Osteocyte (in vitro differentiated cells): ENCODE measurements around the gene SGPL1. TPM values are rescaled to one million over a fixed set of nuclear protein-coding genes. Genes with fewer than 3 reads are reported as not detected.

Experiments used
- DNase-seq: peaks from one replicate; pipeline ENCODE4 v3.0.0; 2021; ENCODE audit warnings: mixed read lengths; ENCODE audit not compliant: unreplicated experiment; ENCODE audit errors: extremely low spot score
- H3K27ac Mint-ChIP-seq: one replicate; pipeline ENCODE4 v1.8.0; 2021; ENCODE audit warnings: mild to moderate bottlenecking, mixed read lengths; ENCODE audit not compliant: unreplicated experiment
- H3K27me3 Mint-ChIP-seq: one replicate; pipeline ENCODE4 v1.8.0; 2021; ENCODE audit warnings: mixed read lengths; ENCODE audit not compliant: unreplicated experiment
- H3K36me3 Mint-ChIP-seq: one replicate; pipeline ENCODE4 v1.8.0; 2021; ENCODE audit warnings: mixed read lengths; ENCODE audit not compliant: unreplicated experiment
- H3K4me1 Mint-ChIP-seq: one replicate; pipeline ENCODE4 v1.8.0; 2021; ENCODE audit warnings: mixed read lengths; ENCODE audit not compliant: unreplicated experiment
- H3K4me3 Mint-ChIP-seq: one replicate; pipeline ENCODE4 v1.8.0; 2021; ENCODE audit warnings: mild to moderate bottlenecking, moderate library complexity, mixed read lengths; ENCODE audit not compliant: unreplicated experiment
- H3K9me3 Mint-ChIP-seq: one replicate; pipeline ENCODE4 v1.8.0; 2021; ENCODE audit warnings: mixed read lengths; ENCODE audit not compliant: unreplicated experiment
- CTCF ChIP-seq: fragments of 200-600 bp; sonication (generic); IDR thresholded peaks from 2 replicates; pipeline ENCODE4 v1.5.0; 2021; ENCODE audit warnings: antibody characterized with exemption, mild to moderate bottlenecking, moderate library complexity
- total RNA-seq: library from RNA; stranded (reverse); gene quantifications from 2 replicates; pipeline ENCODE4 v1.2.1, GENCODE V29; 2021

The SGPL1 gene
- total RNA-seq, 1 donor from 2014 or later, result 58.1 TPM

- Mint-ChIP-seq H3K4me3 (no peak overlapping the region), H3K27me3 (peaks cover 23% of the 10 kb centered on the region), H3K36me3 (no peaks in the 10 kb centered on the region), H3K9me3 (peaks cover 7% of the 10 kb centered on the region), H3K27ac (no peak overlapping the region), H3K4me1 (peaks cover 8% of the 10 kb centered on the region)
- no peak for TF ChIP-seq CTCF
- no peak for DNase-seq
Measured at GRCh38 chr10:70805619-70806215, 10.0 kb upstream of the SGPL1 start.

DNA sequence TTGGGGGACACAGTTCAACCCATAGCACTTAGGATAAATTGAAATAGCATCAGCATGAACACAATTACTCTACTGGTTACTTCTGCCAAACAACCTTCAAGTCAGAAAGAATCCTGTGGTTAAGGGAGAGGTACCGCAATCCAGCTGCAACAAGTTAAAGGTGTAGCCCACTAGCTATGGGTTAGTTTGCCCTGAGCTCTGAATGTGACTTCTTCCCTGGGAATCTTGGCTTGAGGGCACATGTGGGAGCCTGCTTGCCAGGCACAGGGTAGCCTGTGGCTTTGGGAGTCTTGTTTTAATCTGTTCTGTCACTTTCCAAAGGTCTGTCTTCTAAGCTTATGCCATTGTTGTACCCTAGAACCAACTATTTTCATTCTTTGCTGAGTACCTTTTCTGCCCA lies 8.9 kb upstream of the SGPL1 start:
- peaks cover 5% of the 10 kb centered on the region for H3K9me3 Mint-ChIP-seq
- TF ChIP-seq CTCF, result no peak
- no peak overlapping the region for H3K4me3 Mint-ChIP-seq
- H3K27me3 Mint-ChIP-seq, result peaks cover 16% of the 10 kb centered on the region
- H3K36me3 Mint-ChIP-seq, result no peaks in the 10 kb centered on the region
- no peak for DNase-seq
- H3K4me1 Mint-ChIP-seq, result peaks cover 8% of the 10 kb centered on the region
- no peak overlapping the region for H3K27ac Mint-ChIP-seq

GRCh38 chr10:70807556-70807955 lies 8.2 kb upstream of the SGPL1 start:
- H3K36me3 Mint-ChIP-seq, result no peaks in the 10 kb centered on the region
- peaks cover 8% of the 10 kb centered on the region for H3K4me1 Mint-ChIP-seq
- H3K9me3 Mint-ChIP-seq, result no peaks in the 10 kb centered on the region
- H3K27ac Mint-ChIP-seq, result no peak overlapping the region
- H3K4me3 Mint-ChIP-seq, result no peak overlapping the region
- DNase-seq, result no peak
- TF ChIP-seq CTCF, result no peak
- H3K27me3 Mint-ChIP-seq, result peaks cover 9% of the 10 kb centered on the region

DNA sequence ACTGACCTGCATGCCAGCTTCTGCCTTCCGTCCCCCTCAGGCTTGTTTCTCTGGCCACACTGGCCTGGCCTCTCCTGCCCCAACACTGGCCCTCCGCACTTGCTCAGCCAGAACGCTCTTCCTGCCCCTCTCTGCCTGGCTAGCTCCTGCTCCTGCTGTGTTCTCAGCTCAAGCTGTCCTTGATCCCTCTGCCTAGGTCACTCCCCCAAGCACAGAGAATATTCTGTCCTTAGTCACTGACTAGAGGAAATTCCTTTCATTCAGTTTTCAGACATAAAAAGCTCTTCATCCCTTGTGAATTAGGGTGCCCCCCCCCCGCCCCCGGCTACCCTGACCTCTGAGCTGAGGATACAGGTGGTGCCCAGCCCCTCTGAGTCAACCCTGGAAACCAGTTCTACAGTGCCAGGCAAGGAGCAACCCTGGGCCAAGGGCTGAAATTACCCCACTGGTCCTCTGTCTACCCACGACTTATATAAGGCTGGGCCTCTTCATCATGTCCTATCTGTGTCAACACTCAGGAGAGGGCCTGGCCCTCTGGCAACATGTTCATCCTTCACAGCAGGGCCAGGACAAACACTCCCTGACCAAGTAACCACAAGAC lies 6.6 kb upstream of the SGPL1 start:
- Mint-ChIP-seq H3K27me3 (no peaks in the 10 kb centered on the region), H3K4me3 (no peak overlapping the region), H3K9me3 (no peaks in the 10 kb centered on the region), H3K27ac (no peak overlapping the region), H3K4me1 (peaks cover 8% of the 10 kb centered on the region), H3K36me3 (no peaks in the 10 kb centered on the region)
- DNase-seq, result no peak
- no peak for TF ChIP-seq CTCF

DNA sequence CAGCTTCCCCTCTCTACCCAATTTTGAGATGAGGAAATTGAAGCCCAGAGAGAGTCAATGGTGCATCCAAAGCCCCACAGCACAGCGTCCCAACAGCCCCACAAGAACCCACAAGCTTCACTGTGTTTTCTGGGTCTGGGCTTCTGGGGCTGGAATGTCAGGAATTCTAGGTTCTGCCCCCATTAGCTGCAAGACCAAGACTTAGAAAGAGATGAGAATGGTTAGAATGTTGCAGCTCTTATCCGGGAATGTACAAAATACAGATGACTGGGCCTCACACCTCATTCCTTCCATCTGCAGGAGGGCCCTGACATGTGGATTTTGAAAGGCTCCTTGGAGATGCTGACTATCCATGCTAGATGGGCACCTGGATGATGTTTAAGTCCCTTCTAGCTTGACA lies 6.0 kb upstream of the SGPL1 start:
- Mint-ChIP-seq H3K27me3 (no peaks in the 10 kb centered on the region), H3K36me3 (no peaks in the 10 kb centered on the region), H3K4me3 (no peak overlapping the region), H3K9me3 (no peaks in the 10 kb centered on the region), H3K4me1 (peaks cover 8% of the 10 kb centered on the region), H3K27ac (no peak overlapping the region)
- no peak for DNase-seq
- TF ChIP-seq CTCF, result no peak
